ENCODE data around the gene MAOB. TPM values are rescaled to one million over a fixed set of nuclear protein-coding genes. Genes with fewer than 3 reads are reported as not detected.

Gene MAOB
- total and polyA plus RNA-seq, 5 donors from 2014 or later: 0.13 TPM; not detected in 4

- no peaks in the 10 kb centered on the region for H3K36me3 ChIP-seq (ENCODE audit: control insufficient read depth, insufficient read depth, low read length)
- Mint-ChIP-seq H3K4me3 (no peak overlapping the region), H3K36me3 (no peaks in the 10 kb centered on the region), H3K4me1 (no peaks in the 10 kb centered on the region), H3K9me3 (no peaks in the 10 kb centered on the region), H3K27ac (no peak overlapping the region), H3K27me3 (peaks cover 4% of the 10 kb centered on the region)
- H3K27ac ChIP-seq (ENCODE audit: insufficient read depth, low read length, poor library complexity, severe bottlenecking): no peak overlapping the region
- no peak overlapping the region for H3K4me3 ChIP-seq (ENCODE audit: low read depth, low read length)
- no peaks in the 10 kb centered on the region for H3K27me3 ChIP-seq (ENCODE audit: control insufficient read depth, insufficient read depth, low read length)
- ATAC-seq (ENCODE audit: low read depth in 2 of 2): no peak
- DNase-seq: no peak
- H3K9me3 ChIP-seq (ENCODE audit: control insufficient read depth in 2 of 2, low read length in 2 of 2): no peaks in the 10 kb centered on the region
- no peaks in the 10 kb centered on the region for H3K4me1 ChIP-seq (ENCODE audit: control insufficient read depth, insufficient read depth, low read length, poor library complexity, severe bottlenecking)
These were observed 28.9 kb downstream of the MAOB start for GRCh38 chrX:43853225-43853828.

GRCh38 chrX:43850629-43851028 is 31.6 kb downstream of the MAOB start:
- Mint-ChIP-seq H3K9me3 (no peaks in the 10 kb centered on the region), H3K36me3 (no peaks in the 10 kb centered on the region), H3K27me3 (peaks cover 4% of the 10 kb centered on the region), H3K4me3 (no peak overlapping the region), H3K4me1 (no peaks in the 10 kb centered on the region), H3K27ac (no peak overlapping the region)
- H3K4me1 ChIP-seq (ENCODE audit: control insufficient read depth, insufficient read depth, low read length, poor library complexity, severe bottlenecking): no peaks in the 10 kb centered on the region
- H3K36me3 ChIP-seq (ENCODE audit: control insufficient read depth, insufficient read depth, low read length): no peaks in the 10 kb centered on the region
- no peak for DNase-seq
- H3K4me3 ChIP-seq (ENCODE audit: low read depth, low read length): no peak overlapping the region
- no peaks in the 10 kb centered on the region for H3K9me3 ChIP-seq (ENCODE audit: control insufficient read depth in 2 of 2, low read length in 2 of 2)
- ATAC-seq (ENCODE audit: low read depth in 2 of 2): no peak
- H3K27me3 ChIP-seq (ENCODE audit: control insufficient read depth, insufficient read depth, low read length): no peaks in the 10 kb centered on the region
- no peak overlapping the region for H3K27ac ChIP-seq (ENCODE audit: insufficient read depth, low read length, poor library complexity, severe bottlenecking)

- H3K4me1 ChIP-seq (ENCODE audit: control insufficient read depth, insufficient read depth, low read length, poor library complexity, severe bottlenecking): no peaks in the 10 kb centered on the region
- Mint-ChIP-seq H3K9me3 (no peaks in the 10 kb centered on the region), H3K27me3 (peaks cover 8% of the 10 kb centered on the region), H3K27ac (no peak overlapping the region), H3K4me1 (no peaks in the 10 kb centered on the region), H3K4me3 (no peak overlapping the region), H3K36me3 (no peaks in the 10 kb centered on the region)
- no peak for ATAC-seq (ENCODE audit: low read depth in 2 of 2)
- no peaks in the 10 kb centered on the region for H3K9me3 ChIP-seq (ENCODE audit: control insufficient read depth in 2 of 2, low read length in 2 of 2)
- H3K4me3 ChIP-seq (ENCODE audit: low read depth, low read length): no peak overlapping the region
- no peaks in the 10 kb centered on the region for H3K36me3 ChIP-seq (ENCODE audit: control insufficient read depth, insufficient read depth, low read length)
- H3K27me3 ChIP-seq (ENCODE audit: control insufficient read depth, insufficient read depth, low read length): peaks cover 2% of the 10 kb centered on the region
- no peak overlapping the region for H3K27ac ChIP-seq (ENCODE audit: insufficient read depth, low read length, poor library complexity, severe bottlenecking)
- DNase-seq: no peak
These were observed 33.1 kb downstream of the MAOB start for GRCh38 chrX:43849173-43849572.

- peaks cover 2% of the 10 kb centered on the region for H3K27me3 ChIP-seq (ENCODE audit: control insufficient read depth, insufficient read depth, low read length)
- no peaks in the 10 kb centered on the region for H3K36me3 ChIP-seq (ENCODE audit: control insufficient read depth, insufficient read depth, low read length)
- Mint-ChIP-seq H3K36me3 (no peaks in the 10 kb centered on the region), H3K4me1 (no peaks in the 10 kb centered on the region), H3K27me3 (peaks cover 10% of the 10 kb centered on the region), H3K4me3 (no peak overlapping the region), H3K9me3 (no peaks in the 10 kb centered on the region), H3K27ac (no peak overlapping the region)
- H3K9me3 ChIP-seq (ENCODE audit: control insufficient read depth in 2 of 2, low read length in 2 of 2): no peaks in the 10 kb centered on the region
- H3K27ac ChIP-seq (ENCODE audit: insufficient read depth, low read length, poor library complexity, severe bottlenecking): no peak overlapping the region
- no peaks in the 10 kb centered on the region for H3K4me1 ChIP-seq (ENCODE audit: control insufficient read depth, insufficient read depth, low read length, poor library complexity, severe bottlenecking)
- no peak for DNase-seq
- H3K4me3 ChIP-seq (ENCODE audit: low read depth, low read length): no peak overlapping the region
- no peak for ATAC-seq (ENCODE audit: low read depth in 2 of 2)
These were observed 34.9 kb downstream of the MAOB start for GRCh38 chrX:43847352-43847751.

- no peak for ATAC-seq (ENCODE audit: low read depth in 2 of 2)
- Mint-ChIP-seq H3K4me3 (no peak overlapping the region), H3K36me3 (no peaks in the 10 kb centered on the region), H3K4me1 (no peaks in the 10 kb centered on the region), H3K27ac (no peak overlapping the region), H3K9me3 (no peaks in the 10 kb centered on the region), H3K27me3 (peaks cover 14% of the 10 kb centered on the region)
- DNase-seq: no peak
- H3K27me3 ChIP-seq (ENCODE audit: control insufficient read depth, insufficient read depth, low read length): peaks cover 2% of the 10 kb centered on the region
- no peak overlapping the region for H3K27ac ChIP-seq (ENCODE audit: insufficient read depth, low read length, poor library complexity, severe bottlenecking)
- no peaks in the 10 kb centered on the region for H3K9me3 ChIP-seq (ENCODE audit: control insufficient read depth in 2 of 2, low read length in 2 of 2)
- H3K36me3 ChIP-seq (ENCODE audit: control insufficient read depth, insufficient read depth, low read length): no peaks in the 10 kb centered on the region
- no peak overlapping the region for H3K4me3 ChIP-seq (ENCODE audit: low read depth, low read length)
- H3K4me1 ChIP-seq (ENCODE audit: control insufficient read depth, insufficient read depth, low read length, poor library complexity, severe bottlenecking): no peaks in the 10 kb centered on the region
These were observed 35.7 kb downstream of the MAOB start for GRCh38 chrX:43846558-43846957.

- Mint-ChIP-seq H3K9me3 (no peaks in the 10 kb centered on the region), H3K4me1 (no peaks in the 10 kb centered on the region), H3K36me3 (no peaks in the 10 kb centered on the region), H3K27me3 (peaks cover 14% of the 10 kb centered on the region), H3K4me3 (no peak overlapping the region), H3K27ac (no peak overlapping the region)
- Histone ChIP-seq H3K4me1 (ENCODE audit: control insufficient read depth, insufficient read depth, low read length, poor library complexity, severe bottlenecking) (no peaks in the 10 kb centered on the region), H3K27ac (ENCODE audit: insufficient read depth, low read length, poor library complexity, severe bottlenecking) (no peak overlapping the region), H3K27me3 (ENCODE audit: control insufficient read depth, insufficient read depth, low read length) (peaks cover 2% of the 10 kb centered on the region), H3K9me3 (ENCODE audit: control insufficient read depth in 2 of 2, low read length in 2 of 2) (no peaks in the 10 kb centered on the region), H3K4me3 (ENCODE audit: low read depth, low read length) (no peak overlapping the region), H3K36me3 (ENCODE audit: control insufficient read depth, insufficient read depth, low read length) (no peaks in the 10 kb centered on the region)
- ATAC-seq (ENCODE audit: low read depth in 2 of 2) (no peak), DNase-seq (no peak)
These were observed 36.5 kb downstream of the MAOB start for GRCh38 chrX:43845776-43846175.

- H3K9me3 Mint-ChIP-seq: peaks cover 0 to 2% (median 0%) of the 10 kb centered on the region in 7 donors
- no peak overlapping the region for H3K27ac Mint-ChIP-seq
- H3K4me1 Mint-ChIP-seq: no peaks in the 10 kb centered on the region
- no peaks in the 10 kb centered on the region for H3K36me3 Mint-ChIP-seq
- no peak overlapping the region for H3K4me3 Mint-ChIP-seq
- H3K4me1 ChIP-seq (ENCODE audit: control insufficient read depth, insufficient read depth, low read length, poor library complexity, severe bottlenecking): no peaks in the 10 kb centered on the region
- DNase-seq: no peak
- peaks cover 18% of the 10 kb centered on the region for H3K27me3 Mint-ChIP-seq
- H3K4me3 ChIP-seq (ENCODE audit: low read depth, low read length): no peak overlapping the region
- H3K27me3 ChIP-seq (ENCODE audit: control insufficient read depth, insufficient read depth, low read length): peaks cover 2% of the 10 kb centered on the region
- no peaks in the 10 kb centered on the region for H3K36me3 ChIP-seq (ENCODE audit: control insufficient read depth, insufficient read depth, low read length)
- no peak overlapping the region for H3K27ac ChIP-seq (ENCODE audit: insufficient read depth, low read length, poor library complexity, severe bottlenecking)
- ATAC-seq (ENCODE audit: low read depth in 2 of 2): no peak
- H3K9me3 ChIP-seq (ENCODE audit: control insufficient read depth in 2 of 2, low read length in 2 of 2): no peaks in the 10 kb centered on the region
These were observed 42.0 kb downstream of the MAOB start for GRCh38 chrX:43840265-43840664.

GRCh38 chrX:43836435-43837184 is 45.6 kb downstream of the MAOB start:
- no peaks in the 10 kb centered on the region for H3K36me3 Mint-ChIP-seq
- H3K4me1 Mint-ChIP-seq: no peaks in the 10 kb centered on the region
- Histone ChIP-seq H3K36me3 (ENCODE audit: control insufficient read depth, insufficient read depth, low read length) (no peaks in the 10 kb centered on the region), H3K27ac (ENCODE audit: insufficient read depth, low read length, poor library complexity, severe bottlenecking) (no peak overlapping the region), H3K9me3 (ENCODE audit: control insufficient read depth in 2 of 2, low read length in 2 of 2) (no peaks in the 10 kb centered on the region), H3K27me3 (ENCODE audit: control insufficient read depth, insufficient read depth, low read length) (no peaks in the 10 kb centered on the region), H3K4me3 (ENCODE audit: low read depth, low read length) (no peak overlapping the region), H3K4me1 (ENCODE audit: control insufficient read depth, insufficient read depth, low read length, poor library complexity, severe bottlenecking) (no peaks in the 10 kb centered on the region)
- peaks cover 0 to 2% (median 0%) of the 10 kb centered on the region in 7 donors for H3K9me3 Mint-ChIP-seq
- DNase-seq (peak in 2 of 3 donors; percentile 35 to 49), ATAC-seq (ENCODE audit: low read depth in 2 of 2) (no peak)
- no peak overlapping the region for H3K4me3 Mint-ChIP-seq
- no peak overlapping the region for H3K27ac Mint-ChIP-seq
- peaks cover 11% of the 10 kb centered on the region for H3K27me3 Mint-ChIP-seq
